ENCODE results near the gene GP9.
"Not testable (repeated sequence)": the region's sequence is repeated elsewhere in the genome, so short reads cannot be mapped to it uniquely, and the experiment has no call there.

Gene GP9

DNA sequence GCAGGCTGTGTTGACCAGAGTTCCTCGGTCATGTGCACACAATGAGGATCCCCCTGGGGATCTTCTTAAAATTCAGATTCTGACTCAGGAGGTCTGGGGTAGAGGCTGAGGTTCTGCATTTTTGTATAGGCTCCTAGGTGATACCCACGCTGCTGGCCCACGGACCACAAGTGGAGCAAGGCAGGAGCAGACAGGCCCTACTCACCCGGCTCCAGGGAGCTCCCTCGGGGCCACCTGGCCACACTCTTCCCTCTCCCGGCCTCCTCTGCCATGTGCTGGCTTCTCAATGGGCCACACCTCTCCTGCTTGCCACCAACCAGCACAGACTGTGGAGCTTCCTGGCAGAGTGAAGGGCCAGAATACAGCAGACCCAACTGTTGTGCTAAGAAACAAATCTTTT lies 23.9 kb downstream of the GP9 start:
- no peak for TF ChIP-seq CTCF (IDR thresholded peaks at IDR 0.05; ENCODE audit: extremely low read depth, insufficient read depth, missing control alignments)
- in situ Hi-C loops (cut with MboI; ENCODE audit: low pct_unique_long_range_greater_than_20kb, low sequenced_read_pairs, unreplicated experiment), result no loop called here

DNA sequence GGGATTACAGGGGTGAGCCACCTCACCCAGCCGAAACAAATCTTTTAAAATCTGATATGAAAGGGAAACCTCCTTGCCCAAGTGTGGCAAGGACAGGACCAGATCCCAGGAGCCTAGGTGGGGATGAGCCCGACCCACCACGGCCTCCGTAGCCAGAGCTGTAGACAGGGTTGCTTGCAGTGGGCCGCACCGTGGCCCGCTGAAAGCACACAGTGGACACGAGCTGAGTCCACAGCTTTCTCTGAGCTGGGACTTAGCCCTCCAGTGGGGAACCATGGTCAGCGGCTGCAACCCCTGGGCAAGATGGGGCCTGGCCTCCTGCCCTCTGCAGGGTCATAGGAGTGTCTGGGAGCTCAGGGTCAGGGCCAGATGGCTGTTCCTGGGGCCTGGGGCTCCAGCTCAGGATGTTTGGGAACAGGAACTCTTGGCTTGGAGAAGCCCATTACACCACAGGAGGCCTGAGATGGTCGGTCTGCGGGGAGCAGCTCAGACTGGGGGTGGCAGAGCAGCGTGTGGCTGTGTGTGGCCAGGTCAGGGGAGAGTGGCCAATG lies 24.7 kb downstream of the GP9 start:
- no peak for DNase-seq (ENCODE audit: low spot score)
- TF ChIP-seq CTCF (IDR thresholded peaks at IDR 0.05; ENCODE audit: extremely low read depth, insufficient read depth, missing control alignments), result no peak
- in situ Hi-C loops (cut with MboI; ENCODE audit: low pct_unique_long_range_greater_than_20kb, low sequenced_read_pairs, unreplicated experiment), result no loop called here

More for the DNA sequence above, 23.9 kb downstream of the GP9 start:
- no peak for DNase-seq (ENCODE audit: low spot score)

GRCh38 chr3:129085818-129086217 lies 25.2 kb downstream of the GP9 start:
- in situ Hi-C loops (cut with MboI; ENCODE audit: low pct_unique_long_range_greater_than_20kb, low sequenced_read_pairs, unreplicated experiment), result no loop called here
- no peak for DNase-seq (ENCODE audit: low spot score)
- TF ChIP-seq CTCF (IDR thresholded peaks at IDR 0.05; ENCODE audit: extremely low read depth, insufficient read depth, missing control alignments), result no peak

DNA sequence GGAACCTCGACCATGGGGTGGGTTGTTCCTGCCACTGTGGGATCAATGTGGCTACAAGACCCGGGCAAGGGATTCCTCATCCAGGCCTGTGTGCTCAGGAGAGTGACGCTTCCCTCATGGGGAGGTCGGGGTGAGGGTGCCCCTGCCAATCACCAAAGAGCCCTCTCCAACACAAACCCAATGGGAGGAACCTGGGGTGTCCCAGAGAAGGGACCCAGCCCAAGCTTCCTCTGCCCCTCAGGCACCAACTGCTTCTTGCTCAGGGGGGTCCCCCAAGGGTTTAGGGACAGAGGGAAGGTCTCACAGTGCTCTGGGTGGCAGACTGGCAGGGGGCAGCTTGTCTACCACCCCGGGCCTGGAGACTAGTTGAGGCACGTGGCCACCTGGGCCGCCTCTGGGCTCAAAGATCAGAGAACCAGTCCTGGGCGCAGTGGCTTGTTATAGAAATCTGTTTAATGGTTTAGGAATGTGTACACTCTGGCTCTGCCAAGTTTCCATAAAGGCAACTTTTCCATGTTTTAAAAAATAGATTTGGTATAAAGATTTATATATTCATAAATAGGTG lies 26.6 kb downstream of the GP9 start:
- TF ChIP-seq CTCF (IDR thresholded peaks at IDR 0.05; ENCODE audit: extremely low read depth, insufficient read depth, missing control alignments), result no peak
- in situ Hi-C loops (cut with MboI; ENCODE audit: low pct_unique_long_range_greater_than_20kb, low sequenced_read_pairs, unreplicated experiment), result no loop called here
- no peak for DNase-seq (ENCODE audit: low spot score)

DNA sequence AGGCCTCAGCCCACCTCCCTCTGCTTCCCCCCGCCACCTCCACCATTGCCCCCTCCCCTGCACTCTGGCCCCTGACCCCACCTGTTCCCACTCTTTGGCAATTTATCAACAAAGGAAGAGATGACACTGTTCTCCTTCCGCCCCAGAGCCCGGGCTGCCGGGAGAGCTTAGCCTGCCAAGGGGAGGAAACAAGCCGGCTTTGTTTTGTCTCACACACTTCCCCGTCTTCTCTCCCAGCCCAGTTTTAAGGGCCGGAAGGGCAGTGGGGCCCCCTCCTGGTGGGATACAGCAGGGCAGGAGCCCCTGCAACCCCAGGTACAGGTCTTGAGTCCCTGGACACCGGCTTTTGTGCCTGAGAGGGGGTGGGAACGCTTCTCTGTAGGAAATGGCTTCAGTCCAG lies 27.3 kb downstream of the GP9 start:
- DNase-seq (ENCODE audit: low spot score); in situ Hi-C loops (cut with MboI; ENCODE audit: low pct_unique_long_range_greater_than_20kb, low sequenced_read_pairs, unreplicated experiment): not testable (repeated sequence)

DNA sequence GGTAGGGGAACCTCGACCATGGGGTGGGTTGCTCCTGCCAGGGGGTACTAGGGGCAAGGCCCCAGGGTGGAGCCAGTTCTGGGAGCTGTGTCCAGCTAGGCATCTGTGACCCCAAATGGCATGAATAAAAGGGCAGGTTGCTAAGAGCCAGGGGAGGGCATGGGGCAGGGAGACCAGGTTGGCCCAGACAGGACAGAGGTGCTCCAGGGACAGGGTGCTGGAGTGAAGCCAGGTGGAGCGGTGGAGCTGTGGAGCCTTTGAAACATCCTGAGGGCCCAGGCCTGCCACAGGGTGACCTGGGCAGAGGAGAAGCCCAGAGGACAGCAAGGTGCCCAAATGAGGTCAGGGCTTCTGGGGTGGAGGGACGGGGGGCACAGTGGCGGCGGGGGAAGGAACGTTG lies 27.7 kb downstream of the GP9 start:
- DNase-seq (ENCODE audit: low spot score); in situ Hi-C loops (cut with MboI; ENCODE audit: low pct_unique_long_range_greater_than_20kb, low sequenced_read_pairs, unreplicated experiment): not testable (repeated sequence)

GRCh38 chr3:129095285-129095684 lies 34.7 kb downstream of the GP9 start:
- TF ChIP-seq CTCF (IDR thresholded peaks at IDR 0.05; ENCODE audit: extremely low read depth, insufficient read depth, missing control alignments), result no peak
- in situ Hi-C loops (cut with MboI; ENCODE audit: low pct_unique_long_range_greater_than_20kb, low sequenced_read_pairs, unreplicated experiment), result no loop called here
- no peak for DNase-seq (ENCODE audit: low spot score)

GRCh38 chr3:129100274-129100673 lies 39.7 kb downstream of the GP9 start:
- in situ Hi-C loops (cut with MboI; ENCODE audit: low pct_unique_long_range_greater_than_20kb, low sequenced_read_pairs, unreplicated experiment), result no loop called here
- DNase-seq (ENCODE audit: low spot score), result no peak

More at GRCh38 chr3:129100274-129100673, 39.7 kb downstream of the GP9 start:
- no peak for TF ChIP-seq CTCF (IDR thresholded peaks at IDR 0.05; ENCODE audit: extremely low read depth, insufficient read depth, missing control alignments)
